Measurements from ENCODE around the gene DPY19L2.
"Not testable (repeated sequence)": the region's sequence is repeated elsewhere in the genome, so short reads cannot be mapped to it uniquely, and the experiment has no call there.

GRCh38 chr12:63712979-63713680 lies 44.8 kb upstream of the DPY19L2 start:
- not testable (repeated sequence) for TF ChIP-seq EZH2 (IDR thresholded peaks at IDR 0.05); POLR2AphosphoS5 (IDR thresholded peaks at IDR 0.05; ENCODE audit: borderline replicate concordance, low read depth, low read length); FOXP2 (optimal IDR thresholded peaks at IDR 0.05; ENCODE audit: control extremely low read depth, extremely low read length, insufficient read depth)

Data from SK-N-MC (cell line).